Measurements from ENCODE around the gene GNB1L. TPM values are rescaled to one million over a fixed set of nuclear protein-coding genes. Genes with fewer than 3 reads are reported as not detected.

The GNB1L gene
- total and polyA plus RNA-seq, 5 donors from 2014 or later, result 8.2 to 29.8 (median 15.2) TPM

- peak; percentile 22 to 32 for ATAC-seq (ENCODE audit: low read depth in 2 of 2)
- no peak for DNase-seq
- H3K27me3 ChIP-seq (ENCODE audit: control insufficient read depth, insufficient read depth, low read length), result no peaks in the 10 kb centered on the region
- H3K9me3 Mint-ChIP-seq, result peaks cover 0 to 1% (median 0%) of the 10 kb centered on the region in 7 donors
- peaks cover 5% of the 10 kb centered on the region for H3K4me1 ChIP-seq (ENCODE audit: control insufficient read depth, insufficient read depth, low read length, poor library complexity, severe bottlenecking)
- no peaks in the 10 kb centered on the region for H3K36me3 ChIP-seq (ENCODE audit: control insufficient read depth, insufficient read depth, low read length)
- no peaks in the 10 kb centered on the region for H3K36me3 Mint-ChIP-seq
- no peak overlapping the region for H3K4me3 ChIP-seq (ENCODE audit: low read depth, low read length)
- H3K27ac Mint-ChIP-seq, result no peak overlapping the region
- H3K27me3 Mint-ChIP-seq, result peaks cover 66% of the 10 kb centered on the region
- H3K27ac ChIP-seq (ENCODE audit: insufficient read depth, low read length, poor library complexity, severe bottlenecking), result no peak overlapping the region
- H3K4me3 Mint-ChIP-seq, result peak overlapping the region in 1 of 4 donors; percentile 41
- H3K9me3 ChIP-seq (ENCODE audit: control insufficient read depth in 2 of 2, low read length in 2 of 2), result no peaks in the 10 kb centered on the region
- peaks cover 0 to 13% (median 1%) of the 10 kb centered on the region in 4 donors for H3K4me1 Mint-ChIP-seq
These were observed 78.1 kb downstream of the GNB1L start for GRCh38 chr22:19776433-19777031.

DNA sequence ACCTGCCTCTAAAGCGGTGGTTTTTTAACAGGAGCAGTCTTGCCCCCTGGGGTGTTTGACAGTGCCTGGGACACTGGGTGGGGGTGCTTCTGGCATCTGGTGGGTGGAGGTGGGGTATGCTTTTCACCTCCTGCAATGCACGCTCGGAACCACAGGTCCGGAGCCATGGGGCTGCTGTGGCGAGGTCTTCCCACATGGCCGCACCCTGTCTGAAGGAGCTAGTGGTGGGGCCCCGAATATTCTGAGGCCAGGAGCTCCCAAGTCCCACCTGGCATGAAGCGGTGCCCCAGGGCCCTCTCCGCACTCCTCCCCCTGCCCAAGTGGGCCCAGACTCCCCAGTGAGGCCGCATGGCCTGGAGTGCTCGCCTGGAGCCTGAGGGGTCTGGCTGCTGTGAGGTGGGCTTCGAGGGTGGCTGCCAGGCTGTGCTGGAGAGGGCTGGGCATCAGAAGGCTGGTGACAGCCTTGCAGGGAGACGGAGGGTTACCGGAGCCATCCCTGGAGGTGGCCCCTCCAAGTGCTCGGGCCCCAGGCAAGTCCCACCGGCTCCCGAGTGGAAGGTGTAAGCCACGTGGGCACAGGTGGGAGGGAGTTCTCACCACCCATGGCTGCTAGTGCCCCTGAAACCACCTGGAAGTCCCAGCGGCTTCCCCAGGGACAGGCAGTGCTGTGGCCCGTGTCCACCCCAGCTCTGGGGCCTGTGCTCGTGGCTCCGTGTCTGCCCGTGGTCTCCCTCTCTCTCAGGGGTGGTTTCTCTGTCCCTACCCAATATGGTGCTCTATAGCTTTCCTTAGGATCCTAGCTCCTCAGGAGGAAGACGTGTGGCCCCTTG, 79.0 kb downstream of the GNB1L start:
- Mint-ChIP-seq H3K4me1 (peaks cover 0 to 13% (median 1%) of the 10 kb centered on the region in 4 donors), H3K9me3 (peaks cover 0 to 2% (median 0%) of the 10 kb centered on the region in 7 donors), H3K36me3 (no peaks in the 10 kb centered on the region), H3K27ac (no peak overlapping the region), H3K4me3 (peak overlapping the region in 1 of 4 donors; percentile 41), H3K27me3 (peaks cover 67% of the 10 kb centered on the region)
- no peaks in the 10 kb centered on the region for H3K36me3 ChIP-seq (ENCODE audit: control insufficient read depth, insufficient read depth, low read length)
- H3K27ac ChIP-seq (ENCODE audit: insufficient read depth, low read length, poor library complexity, severe bottlenecking), result no peak overlapping the region
- H3K4me1 ChIP-seq (ENCODE audit: control insufficient read depth, insufficient read depth, low read length, poor library complexity, severe bottlenecking), result peaks cover 5% of the 10 kb centered on the region
- no peaks in the 10 kb centered on the region for H3K27me3 ChIP-seq (ENCODE audit: control insufficient read depth, insufficient read depth, low read length)
- DNase-seq (no peak), ATAC-seq (ENCODE audit: low read depth in 2 of 2) (no peak)
- no peaks in the 10 kb centered on the region for H3K9me3 ChIP-seq (ENCODE audit: control insufficient read depth in 2 of 2, low read length in 2 of 2)
- no peak overlapping the region for H3K4me3 ChIP-seq (ENCODE audit: low read depth, low read length)

GRCh38 chr22:19774628-19775027, 80.0 kb downstream of the GNB1L start:
- Mint-ChIP-seq H3K4me3 (no peak overlapping the region), H3K9me3 (peaks cover 0 to 3% (median 0%) of the 10 kb centered on the region in 7 donors), H3K27me3 (peaks cover 68% of the 10 kb centered on the region), H3K27ac (no peak overlapping the region), H3K4me1 (peaks cover 0 to 7% (median 1%) of the 10 kb centered on the region in 4 donors), H3K36me3 (no peaks in the 10 kb centered on the region)
- H3K36me3 ChIP-seq (ENCODE audit: control insufficient read depth, insufficient read depth, low read length), result no peaks in the 10 kb centered on the region
- H3K9me3 ChIP-seq (ENCODE audit: control insufficient read depth in 2 of 2, low read length in 2 of 2), result no peaks in the 10 kb centered on the region
- H3K4me3 ChIP-seq (ENCODE audit: low read depth, low read length), result no peak overlapping the region
- ATAC-seq (ENCODE audit: low read depth in 2 of 2) (no peak), DNase-seq (no peak)
- H3K27me3 ChIP-seq (ENCODE audit: control insufficient read depth, insufficient read depth, low read length), result no peaks in the 10 kb centered on the region
- peaks cover 5% of the 10 kb centered on the region for H3K4me1 ChIP-seq (ENCODE audit: control insufficient read depth, insufficient read depth, low read length, poor library complexity, severe bottlenecking)
- no peak overlapping the region for H3K27ac ChIP-seq (ENCODE audit: insufficient read depth, low read length, poor library complexity, severe bottlenecking)

DNA sequence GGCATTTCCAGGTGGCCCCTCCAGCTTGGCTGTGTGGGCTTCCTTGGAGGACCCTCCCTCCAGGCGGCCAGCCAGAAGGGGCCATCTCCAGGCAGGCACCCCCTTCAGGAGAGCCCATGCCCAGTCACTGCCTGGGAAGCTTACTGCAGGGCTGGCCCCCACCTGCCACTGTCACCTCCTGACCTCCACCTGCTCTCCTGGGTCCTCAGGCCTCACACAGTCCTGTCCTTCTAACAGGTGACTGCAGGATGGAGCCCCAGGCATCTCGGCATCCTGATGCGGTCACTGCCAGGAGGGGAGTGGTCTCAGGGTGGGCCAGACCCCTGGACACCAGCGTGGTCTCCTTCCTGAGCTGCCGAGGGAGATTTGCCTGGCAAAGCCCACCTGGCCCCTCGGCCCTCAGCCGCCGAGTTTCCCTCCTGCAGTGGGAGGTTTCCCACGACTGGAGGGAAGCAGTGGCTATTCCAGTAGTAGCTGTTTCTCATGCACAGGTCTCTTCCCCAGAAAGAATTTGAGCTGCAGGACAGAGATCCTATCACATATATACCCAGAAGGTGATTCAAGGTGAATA, 81.1 kb downstream of the GNB1L start:
- Histone ChIP-seq H3K27me3 (ENCODE audit: control insufficient read depth, insufficient read depth, low read length) (peaks cover 1% of the 10 kb centered on the region), H3K27ac (ENCODE audit: insufficient read depth, low read length, poor library complexity, severe bottlenecking) (no peak overlapping the region)
- H3K27me3 Mint-ChIP-seq, result peaks cover 68% of the 10 kb centered on the region

GRCh38 chr22:19772673-19773469, 81.8 kb downstream of the GNB1L start:
- H3K9me3 ChIP-seq (ENCODE audit: control insufficient read depth in 2 of 2, low read length in 2 of 2), result no peaks in the 10 kb centered on the region
- no peaks in the 10 kb centered on the region for H3K36me3 ChIP-seq (ENCODE audit: control insufficient read depth, insufficient read depth, low read length)
- no peak overlapping the region for H3K4me3 Mint-ChIP-seq
- H3K4me3 ChIP-seq (ENCODE audit: low read depth, low read length), result no peak overlapping the region
- H3K4me1 Mint-ChIP-seq, result peaks cover 0 to 15% (median 4%) of the 10 kb centered on the region in 4 donors
- DNase-seq, result no peak
- H3K9me3 Mint-ChIP-seq, result peaks cover 0 to 3% (median 0%) of the 10 kb centered on the region in 7 donors
- no peak overlapping the region for H3K27ac Mint-ChIP-seq
- H3K27me3 Mint-ChIP-seq, result peaks cover 65% of the 10 kb centered on the region
- no peaks in the 10 kb centered on the region for H3K36me3 Mint-ChIP-seq
- no peak for ATAC-seq (ENCODE audit: low read depth in 2 of 2)
- peaks cover 3% of the 10 kb centered on the region for H3K27me3 ChIP-seq (ENCODE audit: control insufficient read depth, insufficient read depth, low read length)
- peaks cover 5% of the 10 kb centered on the region for H3K4me1 ChIP-seq (ENCODE audit: control insufficient read depth, insufficient read depth, low read length, poor library complexity, severe bottlenecking)
- H3K27ac ChIP-seq (ENCODE audit: insufficient read depth, low read length, poor library complexity, severe bottlenecking), result no peak overlapping the region

More for the DNA sequence above, 81.1 kb downstream of the GNB1L start:
- H3K4me3 ChIP-seq (ENCODE audit: low read depth, low read length), result no peak overlapping the region
- H3K36me3 ChIP-seq (ENCODE audit: control insufficient read depth, insufficient read depth, low read length), result no peaks in the 10 kb centered on the region
- no peaks in the 10 kb centered on the region for H3K9me3 ChIP-seq (ENCODE audit: control insufficient read depth in 2 of 2, low read length in 2 of 2)
- Mint-ChIP-seq H3K4me1 (peaks cover 0 to 10% (median 3%) of the 10 kb centered on the region in 4 donors), H3K27ac (no peak overlapping the region), H3K4me3 (no peak overlapping the region), H3K36me3 (no peaks in the 10 kb centered on the region), H3K9me3 (peaks cover 0 to 3% (median 0%) of the 10 kb centered on the region in 7 donors)
- H3K4me1 ChIP-seq (ENCODE audit: control insufficient read depth, insufficient read depth, low read length, poor library complexity, severe bottlenecking), result peaks cover 5% of the 10 kb centered on the region
- no peak for DNase-seq
- ATAC-seq (ENCODE audit: low read depth in 2 of 2), result no peak

DNA sequence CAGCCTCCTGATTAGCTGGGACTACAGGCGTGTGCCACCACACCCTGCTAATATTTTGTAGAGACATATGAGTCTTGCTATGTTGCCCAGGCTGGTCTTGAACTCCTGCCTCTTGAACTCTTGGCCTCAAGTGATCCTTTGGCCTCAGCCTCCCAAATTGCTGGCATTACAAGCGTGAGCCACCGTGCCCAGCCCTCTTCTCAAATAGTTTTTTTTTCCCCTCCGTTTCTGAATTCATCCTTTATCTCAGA, 82.3 kb downstream of the GNB1L start:
- H3K4me1 ChIP-seq (ENCODE audit: control insufficient read depth, insufficient read depth, low read length, poor library complexity, severe bottlenecking), result peaks cover 9% of the 10 kb centered on the region
- peaks cover 0 to 2% (median 0%) of the 10 kb centered on the region in 7 donors for H3K9me3 Mint-ChIP-seq
- H3K27ac ChIP-seq (ENCODE audit: insufficient read depth, low read length, poor library complexity, severe bottlenecking), result no peak overlapping the region
- peaks cover 0 to 20% (median 6%) of the 10 kb centered on the region in 4 donors for H3K4me1 Mint-ChIP-seq
- DNase-seq (no peak), ATAC-seq (ENCODE audit: low read depth in 2 of 2) (no peak)
- H3K27ac Mint-ChIP-seq, result no peak overlapping the region
- H3K4me3 Mint-ChIP-seq, result no peak overlapping the region
- H3K9me3 ChIP-seq (ENCODE audit: control insufficient read depth in 2 of 2, low read length in 2 of 2), result no peaks in the 10 kb centered on the region
- peaks cover 71% of the 10 kb centered on the region for H3K27me3 Mint-ChIP-seq
- no peaks in the 10 kb centered on the region for H3K36me3 Mint-ChIP-seq
- H3K27me3 ChIP-seq (ENCODE audit: control insufficient read depth, insufficient read depth, low read length), result peaks cover 5% of the 10 kb centered on the region
- H3K36me3 ChIP-seq (ENCODE audit: control insufficient read depth, insufficient read depth, low read length), result no peaks in the 10 kb centered on the region
- no peak overlapping the region for H3K4me3 ChIP-seq (ENCODE audit: low read depth, low read length)

DNA sequence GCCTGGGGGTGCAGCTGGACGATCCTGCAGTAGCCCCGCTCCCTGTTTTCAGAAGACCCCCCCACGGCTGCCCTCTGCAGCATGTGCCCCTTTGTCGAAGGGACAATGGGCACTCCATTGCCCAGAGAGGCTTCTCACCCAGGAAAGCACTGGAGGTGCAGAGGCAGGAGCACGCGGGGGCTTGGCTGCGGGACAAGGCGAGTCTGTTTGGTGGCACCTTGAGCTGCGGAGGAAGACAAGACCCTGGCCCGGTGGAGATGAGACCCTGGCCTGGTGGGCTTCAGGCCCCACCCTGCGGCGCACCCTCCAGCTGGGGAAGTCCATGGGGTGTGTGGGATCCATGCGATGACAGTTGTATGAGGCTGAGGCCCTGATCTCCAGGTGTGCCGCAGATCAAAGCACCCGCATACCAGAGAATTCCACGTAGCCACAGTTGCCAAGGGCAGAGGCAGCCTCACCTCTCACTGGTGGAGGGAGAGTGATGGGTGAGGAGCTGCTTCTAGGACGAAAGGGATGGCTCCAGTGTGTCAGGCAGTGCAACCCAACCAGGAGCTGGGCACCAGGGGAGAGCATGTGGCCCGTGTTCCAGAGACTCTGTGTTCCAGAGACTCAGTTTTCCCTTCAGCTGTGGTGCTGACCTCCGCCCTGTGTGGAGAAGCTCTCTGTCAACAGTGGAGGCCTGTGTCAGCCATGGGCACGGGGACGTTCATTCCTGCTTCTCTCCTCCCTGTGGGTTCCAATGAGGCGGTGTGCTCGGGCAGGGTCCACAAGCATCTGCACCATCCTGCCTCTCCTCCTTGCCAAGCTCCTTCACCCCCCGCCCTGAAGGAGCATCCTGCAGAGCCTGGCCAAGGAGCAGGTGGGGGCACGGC, 84.1 kb downstream of the GNB1L start:
- Histone ChIP-seq H3K4me1 (ENCODE audit: control insufficient read depth, insufficient read depth, low read length, poor library complexity, severe bottlenecking) (peaks cover 18% of the 10 kb centered on the region), H3K27me3 (ENCODE audit: control insufficient read depth, insufficient read depth, low read length) (peaks cover 5% of the 10 kb centered on the region), H3K36me3 (ENCODE audit: control insufficient read depth, insufficient read depth, low read length) (no peaks in the 10 kb centered on the region), H3K27ac (ENCODE audit: insufficient read depth, low read length, poor library complexity, severe bottlenecking) (no peak overlapping the region), H3K4me3 (ENCODE audit: low read depth, low read length) (no peak overlapping the region), H3K9me3 (ENCODE audit: control insufficient read depth in 2 of 2, low read length in 2 of 2) (no peaks in the 10 kb centered on the region)
- no peaks in the 10 kb centered on the region for H3K36me3 Mint-ChIP-seq
- peaks cover 72% of the 10 kb centered on the region for H3K27me3 Mint-ChIP-seq
- no peak overlapping the region for H3K27ac Mint-ChIP-seq
- peaks cover 0 to 2% (median 0%) of the 10 kb centered on the region in 7 donors for H3K9me3 Mint-ChIP-seq
- DNase-seq, result no peak
- peaks cover 0 to 17% (median 8%) of the 10 kb centered on the region in 4 donors for H3K4me1 Mint-ChIP-seq
- H3K4me3 Mint-ChIP-seq, result no peak overlapping the region
- no peak for ATAC-seq (ENCODE audit: low read depth in 2 of 2)
